ENCODE results near the gene ENSA.
"Not testable (repeated sequence)": the region's sequence is repeated elsewhere in the genome, so short reads cannot be mapped to it uniquely, and the experiment has no call there.

ENSA gene, protein sequence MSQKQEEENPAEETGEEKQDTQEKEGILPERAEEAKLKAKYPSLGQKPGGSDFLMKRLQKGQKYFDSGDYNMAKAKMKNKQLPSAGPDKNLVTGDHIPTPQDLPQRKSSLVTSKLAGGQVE

DNA sequence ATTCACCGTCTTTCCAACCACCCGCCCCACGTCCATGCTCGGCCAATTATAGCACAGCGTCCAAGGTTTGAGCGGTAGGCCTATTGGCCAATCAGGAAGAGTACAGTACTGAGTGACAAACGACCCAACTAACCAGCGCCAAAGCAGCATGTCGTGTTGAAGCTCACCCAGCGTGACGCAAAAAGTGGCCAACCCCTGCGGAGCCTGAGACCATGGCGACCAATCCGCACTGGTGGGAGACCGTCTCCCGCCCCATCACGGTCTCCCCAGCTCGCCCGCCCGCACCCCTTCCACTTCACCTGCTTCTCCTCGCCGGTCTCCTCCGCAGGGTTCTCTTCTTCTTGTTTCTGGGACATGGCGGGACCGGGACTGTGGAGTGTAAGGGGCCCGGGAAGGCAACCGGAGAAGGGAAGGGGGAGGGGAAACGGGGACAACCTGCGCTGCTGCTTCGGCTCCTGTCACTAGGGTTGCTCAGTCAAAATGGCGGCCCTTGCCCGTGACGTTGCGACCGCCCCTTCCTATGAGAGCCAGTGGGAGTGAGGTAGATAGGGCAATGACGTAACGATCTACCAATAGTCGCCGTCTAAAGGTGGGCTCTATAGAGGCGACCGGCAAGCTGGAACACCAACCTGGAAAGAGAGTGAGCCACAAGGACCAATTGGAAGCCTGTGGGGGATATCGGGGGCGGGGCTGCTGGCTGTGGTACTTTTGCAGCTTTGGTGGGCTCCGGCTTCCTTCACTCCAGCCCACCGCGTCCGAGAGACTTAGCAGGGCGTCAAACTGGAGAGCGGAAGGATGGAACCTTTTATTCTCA is at the start of gene ENSA:
Gene ENSA (minus strand): TSS at position 498 of the 814 bp plus-strand sequence. CDS start 142 bp downstream, at position 356.
- DNase-seq (ENCODE audit: low spot score), result peak; percentile 99

DNA sequence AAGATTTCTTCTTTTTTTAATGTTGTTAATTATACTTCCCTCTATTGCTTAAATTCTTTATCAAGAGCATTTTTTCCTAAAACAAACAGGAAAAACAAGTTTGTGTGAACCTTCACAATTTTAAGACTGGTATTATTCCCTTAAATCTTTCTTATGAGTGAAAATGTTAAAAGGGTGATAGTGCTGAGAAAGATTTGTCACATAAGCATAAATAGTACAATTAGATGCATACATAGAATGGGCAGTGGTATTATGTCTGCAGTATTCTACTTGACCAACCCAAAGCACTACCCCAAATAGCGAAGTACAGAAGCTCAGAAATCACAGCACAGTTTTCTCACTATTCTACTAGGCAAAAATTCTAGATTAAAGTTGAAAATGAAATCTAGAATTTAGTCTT is 49.6 kb upstream of the ENSA start:
- DNase-seq (ENCODE audit: low spot score), result no peak

DNA sequence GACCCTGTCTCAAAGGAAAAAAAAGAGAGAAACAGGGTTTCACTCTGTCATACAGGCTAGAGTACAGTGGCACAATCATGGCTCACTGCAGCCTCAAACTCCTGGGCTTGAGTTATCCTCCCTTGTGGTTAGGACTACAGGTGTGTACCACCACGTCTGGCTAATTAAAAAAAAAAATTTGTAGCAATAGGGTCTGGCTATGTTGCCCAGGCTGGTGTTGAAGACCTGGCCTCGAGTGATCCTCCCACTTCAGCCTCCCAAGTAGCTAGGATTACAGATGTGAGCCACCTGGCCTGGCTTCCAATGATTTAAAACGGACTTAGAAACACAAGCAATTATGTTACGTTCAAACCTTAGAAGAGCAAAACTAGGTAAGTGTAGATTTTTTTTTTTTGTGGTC is 45.5 kb upstream of the ENSA start:
- DNase-seq (ENCODE audit: low spot score), result no peak

DNA sequence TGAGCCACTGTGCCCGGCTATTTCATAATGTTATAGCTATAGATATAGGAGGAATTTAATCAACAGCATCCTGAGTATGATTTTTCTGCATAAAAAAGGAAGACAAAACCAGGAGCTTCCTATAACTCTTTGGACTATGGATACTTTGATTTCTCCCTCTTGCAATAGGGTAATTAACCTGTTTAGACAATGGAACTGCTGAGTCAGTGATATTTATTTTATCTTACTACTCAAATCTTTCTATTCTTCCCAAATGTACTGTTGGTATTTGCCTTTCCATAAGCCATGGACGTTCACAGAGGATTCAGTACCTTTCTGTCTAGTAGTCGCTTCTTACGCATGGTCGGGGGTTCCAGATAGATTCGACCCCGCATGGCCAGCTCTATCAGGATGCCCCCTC is 33.9 kb upstream of the ENSA start:
- DNase-seq (ENCODE audit: low spot score), result no peak

DNA sequence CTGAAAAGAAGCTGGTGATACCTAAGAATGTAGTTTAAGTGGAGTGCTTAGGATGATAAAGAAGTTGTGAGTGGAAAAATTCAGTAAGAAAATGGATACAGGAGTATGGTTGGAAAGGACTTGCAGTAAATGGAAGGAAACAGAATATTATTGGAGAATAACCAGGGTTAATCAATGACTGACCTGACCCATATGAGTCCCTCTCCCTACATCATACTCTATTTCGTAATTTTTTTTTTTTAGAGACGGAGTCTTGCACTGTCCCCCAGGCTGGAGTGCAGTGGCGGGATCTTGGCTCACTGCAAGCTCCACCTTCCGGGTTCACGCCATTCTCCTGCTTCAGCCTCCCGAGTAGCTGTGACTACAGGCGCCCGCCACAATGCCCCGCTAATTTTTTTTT is 33.4 kb upstream of the ENSA start:
- no peak for DNase-seq (ENCODE audit: low spot score)

DNA sequence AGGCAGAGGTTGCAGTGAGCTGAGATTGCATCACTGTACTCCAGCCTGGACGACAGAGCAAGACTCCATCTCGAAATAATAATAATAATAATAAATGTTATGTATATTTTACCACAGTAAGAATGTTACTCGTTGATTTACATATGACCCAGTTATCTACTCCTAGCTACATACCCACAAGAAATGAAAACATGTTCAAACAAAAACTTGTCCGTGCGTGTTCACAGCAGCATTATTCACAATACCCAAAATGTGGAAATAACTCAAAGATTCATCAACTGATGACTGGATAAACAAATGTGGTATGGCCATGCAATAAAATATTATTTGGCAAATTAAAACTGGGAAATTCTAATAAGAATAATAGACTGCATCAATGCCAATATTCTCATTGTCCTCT is 31.7 kb upstream of the ENSA start:
- DNase-seq (ENCODE audit: low spot score), result no peak

DNA sequence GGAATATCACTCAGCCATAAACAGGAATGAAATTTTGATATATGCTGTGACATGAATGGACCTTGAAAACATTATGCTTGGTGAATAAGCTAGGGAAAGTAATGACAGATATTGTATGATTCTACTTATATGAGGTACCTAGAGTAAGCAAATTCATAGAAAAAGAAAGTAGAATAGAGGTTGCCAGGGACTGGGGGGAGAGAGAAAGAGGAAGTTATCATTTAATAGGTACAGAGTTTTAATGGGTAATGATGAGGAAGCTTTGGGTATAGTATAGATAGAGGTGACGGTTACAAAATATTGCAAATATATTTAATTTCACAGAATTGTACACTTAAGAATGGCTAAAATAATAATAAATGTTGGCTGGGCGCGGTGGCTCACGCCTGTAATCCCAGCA is 31.2 kb upstream of the ENSA start:
- no peak for DNase-seq (ENCODE audit: low spot score)

DNA sequence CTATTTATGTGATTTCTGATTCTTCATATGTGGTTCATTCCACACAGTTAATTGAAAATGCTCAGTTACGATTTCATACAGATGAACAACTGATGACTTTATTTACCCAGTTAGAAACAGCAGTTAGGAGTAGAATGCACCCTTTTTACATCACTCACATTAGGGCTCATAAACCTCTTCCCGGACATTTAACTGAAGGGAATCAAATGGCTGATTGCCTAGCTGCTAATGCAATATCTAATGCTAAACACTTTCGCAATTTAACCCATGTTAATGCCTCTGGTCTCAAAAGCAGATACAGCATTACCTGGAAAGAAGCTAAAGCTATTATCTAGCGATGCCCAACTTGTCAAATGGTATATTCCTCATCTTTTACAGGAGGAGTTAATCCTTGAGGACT is 27.7 kb upstream of the ENSA start:
- not testable (repeated sequence) for DNase-seq (ENCODE audit: low spot score)

DNA sequence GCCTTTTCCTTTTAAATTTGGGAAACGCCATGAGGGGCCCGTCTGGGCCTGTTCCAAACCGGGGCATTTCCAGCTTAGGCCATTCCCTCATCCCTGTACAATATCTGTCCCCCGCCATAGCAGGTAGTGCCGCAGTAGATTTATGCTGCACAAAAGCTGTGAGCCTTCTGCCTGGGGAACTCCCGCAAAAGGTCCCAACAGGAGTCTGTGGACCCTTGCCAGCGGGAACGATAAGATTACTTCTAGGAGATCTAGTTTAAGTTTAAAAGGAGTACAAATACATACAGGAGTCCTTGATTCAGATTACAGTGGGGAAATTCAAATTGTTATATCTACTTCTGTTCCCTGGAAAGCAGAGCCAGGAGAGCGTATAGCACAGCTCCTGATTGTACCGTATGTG is 25.2 kb upstream of the ENSA start:
- not testable (repeated sequence) for DNase-seq (ENCODE audit: low spot score)

DNA sequence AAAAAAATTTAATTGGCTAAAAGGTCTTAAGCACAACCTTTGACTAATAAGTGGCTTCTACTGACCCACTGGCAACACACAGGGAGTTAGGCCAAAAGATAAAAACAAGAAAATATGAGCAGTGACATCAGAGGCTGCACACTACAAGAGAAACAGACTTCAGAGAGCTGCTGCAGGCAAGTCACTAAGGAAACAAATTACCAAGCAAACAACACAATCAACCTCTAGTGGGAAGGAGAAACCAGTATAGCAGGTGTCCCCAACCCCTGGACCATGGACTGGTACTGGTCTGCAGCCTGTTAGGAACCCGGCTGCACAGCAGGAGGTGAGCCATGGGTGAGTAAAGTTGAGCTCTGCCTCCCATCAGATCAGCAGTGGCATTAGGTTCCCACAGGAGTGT is 20.8 kb upstream of the ENSA start:
- no peak for DNase-seq (ENCODE audit: low spot score)

DNA sequence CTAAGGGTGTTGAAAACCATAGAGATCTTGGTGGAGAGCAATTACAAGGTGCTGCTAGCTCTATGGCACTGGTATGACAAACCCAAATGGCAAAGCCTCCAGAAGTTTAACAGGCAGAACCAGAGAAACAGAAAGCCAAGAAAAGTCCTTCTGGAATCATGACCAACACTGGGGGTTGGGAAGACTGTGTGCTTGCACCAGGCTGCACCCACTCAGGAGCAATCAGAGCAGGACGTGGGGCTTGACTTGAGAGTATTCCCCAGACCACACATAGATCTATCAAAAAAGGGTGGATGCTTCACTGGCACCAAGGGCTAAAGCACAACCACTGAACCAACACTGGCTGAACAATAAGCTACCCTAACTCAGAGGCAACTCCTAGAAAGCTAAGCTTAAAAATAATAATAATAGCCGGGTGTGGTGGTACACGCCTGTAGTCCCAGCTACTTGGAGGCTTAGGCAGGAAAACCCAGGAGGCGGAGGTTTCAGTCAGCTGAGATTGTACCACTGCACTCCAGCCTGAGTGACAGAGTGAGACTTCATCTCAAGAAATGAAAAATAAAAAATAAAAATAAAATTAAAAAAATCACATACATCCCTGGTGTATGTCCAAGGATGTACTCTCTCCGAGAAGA is 20.1 kb upstream of the ENSA start:
- DNase-seq (ENCODE audit: low spot score), result no peak

DNA sequence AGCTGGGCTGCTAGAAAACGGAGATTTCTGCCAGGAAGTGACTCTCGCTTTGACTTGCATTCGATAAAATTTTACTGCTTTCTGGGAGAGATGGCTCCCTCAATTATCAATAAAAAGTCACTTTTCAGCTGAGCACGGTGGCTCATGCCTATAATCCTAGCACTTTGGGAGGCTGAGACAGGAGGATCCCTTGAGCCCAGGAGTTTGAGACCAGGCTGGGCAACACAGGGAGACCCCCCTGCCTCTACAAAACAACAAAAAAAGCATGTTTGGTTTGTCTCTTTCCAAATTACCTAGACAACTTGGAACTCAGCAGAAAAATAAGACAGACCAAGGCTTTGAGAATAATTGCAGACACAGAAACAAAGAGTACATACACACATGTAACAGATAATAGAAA is 12.9 kb upstream of the ENSA start:
- no peak for DNase-seq (ENCODE audit: low spot score)

DNA sequence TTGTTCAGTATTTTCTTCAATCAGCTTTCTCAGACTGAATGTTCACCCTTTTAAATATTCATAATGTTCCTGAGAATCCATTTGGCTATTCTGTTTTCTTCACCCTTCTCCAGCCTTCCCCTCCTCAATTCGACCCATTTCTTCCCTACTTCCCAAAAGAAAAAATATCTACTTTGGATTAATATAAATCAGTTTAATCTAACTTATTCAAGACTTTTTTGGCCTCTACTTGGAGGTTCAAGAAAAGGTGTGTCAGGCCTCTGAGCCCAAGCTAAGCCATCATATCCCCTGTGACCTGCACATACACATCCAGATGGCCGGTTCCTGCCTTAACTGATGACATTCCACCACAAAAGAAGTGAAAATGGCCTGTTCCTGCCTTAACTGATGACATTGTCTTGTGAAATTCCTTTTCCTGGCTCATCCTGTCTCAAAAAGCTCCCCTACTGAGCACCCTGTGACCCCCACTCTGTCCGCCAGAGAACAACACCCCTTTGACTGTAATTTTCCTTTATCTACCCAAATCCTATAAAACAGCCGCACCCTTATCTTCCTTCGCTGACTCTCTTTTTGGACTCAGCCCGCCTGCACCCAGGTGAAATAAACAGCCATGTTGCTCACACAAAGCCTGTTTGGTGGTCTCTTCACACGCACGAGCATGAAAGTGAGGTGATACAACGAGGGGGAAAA is 11.9 kb upstream of the ENSA start:
- not testable (repeated sequence) for DNase-seq (ENCODE audit: low spot score)

DNA sequence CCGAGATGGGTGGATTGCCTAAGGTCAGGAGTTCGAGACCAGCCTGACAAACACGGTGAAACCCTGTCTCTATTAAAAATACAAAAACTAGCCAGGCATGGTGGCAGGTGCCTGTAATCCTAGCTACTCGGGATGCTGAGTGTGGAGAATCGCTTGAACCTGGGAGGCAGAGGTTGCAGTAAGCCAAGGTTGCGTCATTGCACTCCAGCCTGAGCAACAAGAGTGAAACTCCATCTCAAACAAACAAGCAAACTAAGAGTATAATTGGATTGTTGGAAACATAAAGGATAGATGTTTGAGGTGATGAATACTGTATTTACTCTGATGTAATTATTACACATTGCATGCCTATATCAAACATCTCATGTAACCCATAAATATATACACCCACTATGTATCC is 9.0 kb upstream of the ENSA start:
- DNase-seq (ENCODE audit: low spot score), result not testable (repeated sequence)

DNA sequence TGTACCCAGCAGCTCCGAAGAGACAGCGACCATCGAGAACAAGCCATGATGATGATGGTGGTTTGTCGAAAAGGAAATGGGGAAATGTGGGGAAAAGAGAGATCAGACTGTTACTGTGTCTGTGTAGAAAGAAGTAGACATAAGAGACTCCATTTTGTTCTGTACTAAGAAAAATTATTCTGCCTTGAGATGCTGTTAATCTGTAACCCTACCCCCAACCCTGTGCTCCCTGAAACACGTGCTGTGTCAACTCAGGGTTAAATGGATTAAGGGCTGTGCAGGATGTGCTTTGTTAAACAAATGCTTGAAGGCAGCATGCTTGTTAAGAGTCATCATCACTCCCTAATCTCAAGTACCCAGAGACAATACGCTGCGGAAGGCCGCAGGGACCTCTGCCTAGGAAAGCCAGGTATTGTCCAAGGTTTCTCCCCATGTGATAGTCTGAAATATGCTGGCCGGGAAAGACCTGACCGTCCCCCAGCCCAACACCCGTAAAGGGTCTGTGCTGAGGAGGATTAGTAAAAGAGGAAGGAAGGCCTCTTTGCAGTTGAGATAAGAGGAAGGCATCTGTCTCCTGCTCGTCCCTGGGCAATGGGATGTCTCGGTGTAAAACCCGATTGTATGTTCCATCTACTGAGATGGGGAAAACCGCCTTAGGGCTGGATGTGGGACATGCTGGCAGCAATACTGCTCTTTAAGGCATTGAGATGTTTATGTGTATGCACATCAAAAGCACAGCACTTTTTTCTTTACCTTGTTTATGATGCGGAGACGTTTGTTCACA is 5.6 kb upstream of the ENSA start:
- DNase-seq (ENCODE audit: low spot score), result not testable (repeated sequence)

DNA sequence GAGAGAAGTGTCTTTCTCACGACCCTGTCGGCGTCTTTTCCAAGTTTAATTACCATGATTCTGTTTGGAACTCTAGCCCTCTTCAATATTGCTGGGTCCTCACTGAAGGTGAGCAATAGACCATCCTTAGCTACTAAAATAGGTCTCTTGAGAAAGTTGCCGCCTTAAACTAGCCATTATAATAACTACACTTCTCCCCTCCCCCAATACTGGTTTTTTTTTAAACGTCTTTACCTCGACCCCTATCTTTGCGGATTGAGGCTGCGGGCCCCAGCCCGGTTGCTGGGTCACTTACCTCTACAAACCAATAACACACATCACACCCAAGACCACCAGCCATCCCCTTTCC is 672 bp downstream of the ENSA start:
- no peak for DNase-seq (ENCODE audit: low spot score)

DNA sequence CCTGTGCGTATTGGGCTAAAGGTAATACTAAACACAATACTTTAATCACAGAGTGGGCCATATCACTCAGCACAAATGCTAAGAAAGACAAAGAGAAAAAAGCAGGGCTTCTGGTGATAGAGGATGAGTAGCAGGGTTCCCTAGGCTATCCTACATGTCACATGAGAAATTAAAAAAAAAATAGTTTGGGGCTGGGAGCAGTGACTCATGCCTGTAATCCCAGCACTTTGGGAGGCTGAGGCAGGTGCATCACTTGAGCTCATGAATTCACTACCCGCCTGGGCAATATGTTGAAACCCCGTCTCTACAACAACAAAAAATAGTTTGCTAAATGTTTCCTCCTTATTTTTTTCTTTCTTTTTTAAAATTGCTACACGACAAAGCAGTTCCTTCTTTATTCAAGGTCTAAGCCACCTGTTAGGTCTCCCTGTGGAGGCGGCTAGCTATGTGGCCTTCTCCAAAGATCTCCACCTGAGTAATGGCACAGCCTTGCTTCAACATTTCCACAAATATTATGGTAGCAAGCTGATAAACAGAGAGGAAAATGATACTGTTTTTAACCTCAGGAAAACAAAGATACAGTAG is 1.5 kb downstream of the ENSA start:
- no peak for DNase-seq (ENCODE audit: low spot score)

DNA sequence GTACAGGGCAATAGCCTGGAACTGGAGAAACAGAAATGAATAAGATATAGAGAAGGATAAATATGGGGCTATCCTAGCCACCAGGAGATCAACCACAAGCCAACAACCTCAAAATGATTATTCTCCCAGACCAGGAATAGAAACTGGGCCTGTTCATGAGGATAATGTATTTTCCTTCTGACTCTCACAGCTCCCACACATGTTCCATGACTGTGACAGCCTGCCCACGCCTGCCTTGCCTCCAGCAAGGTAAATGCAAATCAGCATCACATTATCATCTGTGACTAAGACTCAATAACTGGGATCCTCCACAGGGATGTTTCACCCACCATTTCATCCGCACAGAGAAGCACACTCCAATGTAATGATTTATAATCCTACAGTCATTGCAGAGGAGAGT is 3.3 kb downstream of the ENSA start:
- DNase-seq (ENCODE audit: low spot score), result peak; percentile 60

DNA sequence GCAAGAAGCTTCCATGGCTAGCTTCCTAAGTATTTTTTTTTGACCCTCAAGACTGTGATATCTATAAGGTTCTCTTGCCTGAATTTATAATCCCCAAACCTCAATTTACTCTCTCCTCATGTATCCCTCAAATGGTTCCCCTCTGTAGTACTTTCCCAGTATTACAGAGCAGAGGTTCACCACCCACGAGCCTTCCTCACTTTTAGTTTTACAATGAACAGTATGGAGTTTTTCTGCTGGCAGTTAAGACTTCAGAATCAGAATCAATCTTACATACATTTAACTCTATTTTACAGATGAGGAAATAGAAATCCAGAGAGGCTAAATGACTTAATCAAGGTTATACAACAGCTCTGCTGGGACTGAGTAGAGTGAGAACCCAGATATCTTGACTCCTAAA is 4.9 kb downstream of the ENSA start:
- not testable (repeated sequence) for DNase-seq (ENCODE audit: low spot score)

DNA sequence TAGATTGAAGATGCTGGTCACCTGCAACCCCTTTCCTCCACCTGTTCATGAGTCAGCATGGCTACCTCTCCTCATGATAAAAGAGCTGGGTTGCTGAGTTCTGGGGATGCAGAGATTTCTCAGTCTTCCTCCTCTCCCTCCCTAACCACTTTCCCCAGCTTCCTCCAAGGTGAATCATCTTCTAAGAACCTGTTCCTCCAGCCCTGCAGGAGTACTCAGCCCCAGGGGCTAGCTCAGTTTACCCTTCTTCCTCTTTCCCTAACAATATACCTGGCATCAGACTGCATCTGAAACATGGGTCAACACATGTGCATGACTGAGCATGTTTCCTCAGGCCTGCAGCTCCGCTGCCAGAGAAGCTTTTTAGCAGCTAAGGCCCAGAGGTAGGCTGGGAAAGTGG is 5.3 kb downstream of the ENSA start:
- DNase-seq (ENCODE audit: low spot score), result not testable (repeated sequence)

DNA sequence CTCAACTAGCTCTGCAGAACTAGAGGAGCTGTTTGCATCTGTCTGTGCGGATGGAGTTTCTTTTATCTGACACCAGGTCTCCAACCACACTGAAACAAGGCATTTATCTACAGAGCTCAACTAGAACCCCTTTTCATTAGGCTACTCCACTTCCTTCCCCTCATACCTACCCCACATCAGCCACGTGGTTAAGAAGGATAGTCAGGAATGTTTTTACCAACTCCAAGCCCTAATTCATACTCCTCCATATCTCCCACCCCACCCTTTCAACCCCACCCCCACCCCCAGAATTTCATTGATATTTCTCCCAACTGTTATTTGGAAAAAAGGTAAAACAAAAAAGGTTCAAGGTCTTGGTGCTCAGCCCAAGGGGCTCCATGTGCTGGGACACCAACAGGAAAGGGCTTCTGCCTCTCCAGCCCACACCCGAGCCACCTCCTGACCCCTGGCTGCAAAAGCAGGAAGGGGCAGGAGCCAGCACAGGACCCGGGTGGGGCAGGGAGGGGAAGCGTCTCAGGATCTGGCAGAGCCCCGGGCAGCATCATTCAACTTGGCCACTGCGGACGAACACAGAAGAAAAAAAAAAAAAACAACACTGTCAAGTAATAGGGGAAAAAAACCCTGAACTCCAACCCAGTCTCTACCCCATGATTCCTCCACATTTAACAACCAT is 7.0 kb downstream of the ENSA start:
- DNase-seq (ENCODE audit: low spot score), result no peak

Measured in COLO829 (cell line).